Smooth muscle cell (in vitro differentiated cells): ENCODE results near the gene CINP. TPM values are rescaled to one million over a fixed set of nuclear protein-coding genes. Genes with fewer than 3 reads are reported as not detected.
"Not testable (repeated sequence)": the region's sequence is repeated elsewhere in the genome, so short reads cannot be mapped to it uniquely, and the experiment has no call there.

Source experiments
- DNase-seq: peaks from one replicate; lab custom pipeline; 2025; ENCODE audit not compliant: unreplicated experiment; lab: John Stamatoyannopoulos, UW
- H2AFZ ChIP-seq: fragments of 200-600 bp; sonication (generic); 2 replicates; pipeline ENCODE4 v1.6.0; 2016; ENCODE audit warnings: antibody characterized with exemption, low read depth, mild to moderate bottlenecking
- H3F3A ChIP-seq: fragments of 200-600 bp; sonication (generic); 2 replicates; pipeline ENCODE4 v1.6.0; 2017; ENCODE audit warnings: antibody characterized with exemption, low read depth
- H3K27ac ChIP-seq: fragments of 200-600 bp; sonication (generic); 2 replicates; pipeline ENCODE4 v1.5.1; 2016; ENCODE audit warnings: low read depth, mild to moderate bottlenecking
- H3K27me3 ChIP-seq: fragments of 200-600 bp; sonication (generic); 2 replicates; pipeline ENCODE4 v1.6.1; 2016; ENCODE audit warnings: low read depth, mild to moderate bottlenecking
- H3K36me3 ChIP-seq: fragments of 200-600 bp; sonication (generic); 2 replicates; pipeline ENCODE4 v1.5.1; 2016; ENCODE audit warnings: low read depth
- H3K4me1 ChIP-seq: fragments of 200-600 bp; sonication (generic); 2 replicates; pipeline ENCODE4 v1.5.1; 2016; ENCODE audit warnings: low read depth
- H3K4me2 ChIP-seq: fragments of 200-600 bp; sonication (generic); 2 replicates; pipeline ENCODE4 v1.6.0; 2016; ENCODE audit warnings: mild to moderate bottlenecking
- H3K4me3 ChIP-seq: fragments of 200-600 bp; sonication (generic); 2 replicates; pipeline ENCODE4 v1.5.1; 2016; ENCODE audit warnings: mild to moderate bottlenecking
- H3K79me2 ChIP-seq: fragments of 200-600 bp; sonication (generic); 2 replicates; pipeline ENCODE4 v1.6.0; 2016; ENCODE audit warnings: low read depth, mild to moderate bottlenecking
- H3K9ac ChIP-seq: fragments of 200-600 bp; sonication (generic); 2 replicates; pipeline ENCODE4 v1.6.0; 2016; ENCODE audit warnings: low read depth
- H3K9me3 ChIP-seq: fragments of 200-600 bp; sonication (generic); replicated peaks from 2 replicates; pipeline ENCODE4 v1.5.1; 2016; ENCODE audit warnings: low read depth
- H4K20me1 ChIP-seq: fragments of 200-600 bp; sonication (generic); 2 replicates; pipeline ENCODE4 v1.6.0; 2016; ENCODE audit warnings: low read depth
- CTCF ChIP-seq: fragments of 200-600 bp; sonication (generic); IDR thresholded peaks from 2 replicates; pipeline ENCODE4 v1.5.1; 2017; ENCODE audit warnings: borderline replicate concordance, mild to moderate bottlenecking, antibody characterized with exemption; ENCODE audit not compliant: insufficient read depth, poor library complexity, severe bottlenecking
- WGBS: methylation state at CpG from one replicate; pipeline ENCODE4 v1.1.7; 2016; ENCODE audit warnings: low lambda C conversion rate; 5-methylcytosine and 5-hydroxymethylcytosine counted together
- polyA plus RNA-seq: library from polyadenylated mRNA; unstranded; fragments of >200 nt; fragmentation: Nextera tagmentation; extraction: Ambion mirVana; gene quantifications from 2 replicates; pipeline ENCODE4 v1.2.1, GENCODE V29; 2016
- total RNA-seq: library from RNA; depleted of rRNA; stranded (reverse); fragments of >200 nt; gene quantifications from 2 replicates; pipeline ENCODE4 v1.2.3, GENCODE V29; 2014

CINP gene
- total and polyA plus RNA-seq, 2 experiments from 2014 or later = 36.5 to 43.6 TPM

- 96% methylated on average over 13 of the region's 13 CpGs for WGBS
- Histone ChIP-seq H3K36me3 (peaks cover 4% of the 10 kb centered on the region), H2AFZ (no peak overlapping the region), H3K9me3 (no peaks in the 10 kb centered on the region), H3K4me2 (no peak overlapping the region), H3K9ac (no peak overlapping the region), H3F3A (no peaks in the 10 kb centered on the region), H3K27me3 (no peaks in the 10 kb centered on the region), H4K20me1 (no peaks in the 10 kb centered on the region), H3K4me3 (no peak overlapping the region), H3K4me1 (no peaks in the 10 kb centered on the region), H3K27ac (no peak overlapping the region), H3K79me2 (no peaks in the 10 kb centered on the region)
- DNase-seq = no peak
- TF ChIP-seq CTCF = no peak
Measured at GRCh38 chr14:102333795-102334705, 28.6 kb downstream of the CINP start.

- H3K4me1 ChIP-seq = no peaks in the 10 kb centered on the region
- 78% methylated on average over 7 of the region's 7 CpGs for WGBS
Measured at GRCh38 chr14:102333390-102333789, 29.3 kb downstream of the CINP start.

GRCh38 chr14:102330806-102331205, 31.9 kb downstream of the CINP start:
- Histone ChIP-seq H3K27me3 (no peaks in the 10 kb centered on the region), H3K27ac (no peak overlapping the region), H3K4me1 (no peaks in the 10 kb centered on the region), H3K9ac (no peak overlapping the region), H2AFZ (no peak overlapping the region), H3F3A (no peaks in the 10 kb centered on the region), H3K79me2 (no peaks in the 10 kb centered on the region), H4K20me1 (no peaks in the 10 kb centered on the region), H3K36me3 (no peaks in the 10 kb centered on the region), H3K4me2 (no peak overlapping the region), H3K9me3 (no peaks in the 10 kb centered on the region), H3K4me3 (no peak overlapping the region)
- no peak for TF ChIP-seq CTCF
- no peak for DNase-seq
- 92% methylated on average over 8 of the region's 8 CpGs for WGBS

More at GRCh38 chr14:102333390-102333789, 29.3 kb downstream of the CINP start:
- peaks cover 4% of the 10 kb centered on the region for H3K36me3 ChIP-seq
- H3K27me3 ChIP-seq = no peaks in the 10 kb centered on the region
- H3K9ac ChIP-seq = no peak overlapping the region
- TF ChIP-seq CTCF = no peak
- H3F3A ChIP-seq = no peaks in the 10 kb centered on the region
- H3K4me3 ChIP-seq = no peak overlapping the region
- no peak for DNase-seq
- no peak overlapping the region for H2AFZ ChIP-seq
- no peaks in the 10 kb centered on the region for H3K9me3 ChIP-seq
- no peak overlapping the region for H3K27ac ChIP-seq
- H4K20me1 ChIP-seq = no peaks in the 10 kb centered on the region
- no peak overlapping the region for H3K4me2 ChIP-seq
- H3K79me2 ChIP-seq = no peaks in the 10 kb centered on the region

GRCh38 chr14:102329381-102329780, 33.3 kb downstream of the CINP start:
- not testable (repeated sequence) for H3K4me2 ChIP-seq, H3K9ac ChIP-seq, H3K27ac ChIP-seq, H3K9me3 ChIP-seq, H3F3A ChIP-seq, DNase-seq, H4K20me1 ChIP-seq, H3K36me3 ChIP-seq, H3K4me3 ChIP-seq, H3K79me2 ChIP-seq, H2AFZ ChIP-seq, H3K4me1 ChIP-seq, H3K27me3 ChIP-seq
- WGBS = 95% methylated on average over 6 of the region's 6 CpGs
